GM21619 (cell line): ENCODE data around the gene TEX22.

Source experiments
- ATAC-seq: cut with Tn5 transposase; IDR thresholded peaks from one replicate; pipeline ENCODE4 v1.9.1; 2021; ENCODE audit not compliant: unreplicated experiment

The TEX22 gene

DNA sequence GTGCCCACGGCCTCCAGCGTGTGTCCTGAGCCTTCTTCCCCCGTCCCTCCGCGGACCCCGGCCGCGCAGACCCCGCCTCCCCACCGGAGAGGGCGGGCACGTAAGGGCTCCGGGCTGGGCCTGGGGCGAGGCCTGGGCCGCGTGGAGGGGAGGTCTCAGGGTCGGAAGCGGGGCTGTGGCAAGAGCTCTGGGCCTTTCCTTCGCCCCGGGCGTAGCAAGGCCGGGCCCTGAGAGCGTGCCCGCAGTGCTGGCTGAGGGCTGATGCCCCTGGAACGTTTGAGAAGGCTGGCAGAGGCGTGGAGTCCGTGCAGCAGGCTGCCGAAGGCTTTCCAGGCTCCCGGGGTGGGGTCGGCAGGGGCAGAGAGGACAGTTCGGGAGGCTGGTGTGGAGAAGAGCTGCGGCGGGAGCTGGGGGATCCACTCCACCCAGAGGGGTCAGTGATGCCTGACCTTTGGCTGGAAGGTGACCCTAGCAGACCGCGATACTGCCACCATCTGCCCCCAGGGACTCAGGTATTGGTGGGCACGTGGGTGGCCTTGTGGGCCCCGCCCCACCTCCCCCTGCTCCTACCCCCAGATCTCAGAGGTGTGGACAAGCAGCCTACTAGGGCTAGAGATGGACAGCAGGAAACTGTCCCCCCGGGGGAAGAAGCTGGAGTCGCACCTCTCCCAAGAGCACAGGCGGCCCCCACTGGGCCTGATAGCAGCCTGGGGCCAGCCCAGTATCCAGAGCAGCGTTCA, 558 bp downstream of the TEX22 start:
- ATAC-seq = peak; percentile 39

GRCh38 chr14:105399466-105399775, 1.1 kb downstream of the TEX22 start:
- ATAC-seq = no peak

DNA sequence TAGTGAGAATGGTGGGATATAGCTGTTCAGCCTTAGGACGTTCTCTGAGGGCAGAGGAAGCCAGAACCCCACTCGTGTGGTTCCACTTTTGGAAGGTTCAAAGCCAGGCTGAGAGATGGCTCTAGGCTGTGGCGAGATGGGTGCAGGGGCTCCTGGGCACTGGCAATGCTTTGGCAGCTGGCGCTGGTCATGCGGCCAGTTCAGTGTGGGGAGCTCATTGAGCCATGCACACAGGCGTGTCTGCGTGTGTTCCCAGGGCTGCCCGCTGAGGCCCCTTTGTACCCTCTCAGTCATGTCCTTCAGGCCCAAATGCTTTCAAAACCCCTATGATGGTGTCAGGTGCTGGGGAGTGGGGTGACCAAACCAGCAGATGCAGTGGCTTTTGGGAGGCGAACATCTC, 1.7 kb downstream of the TEX22 start:
- no peak for ATAC-seq

- ATAC-seq = no peak
These were observed 3.4 kb downstream of the TEX22 start for GRCh38 chr14:105401699-105402098.

DNA sequence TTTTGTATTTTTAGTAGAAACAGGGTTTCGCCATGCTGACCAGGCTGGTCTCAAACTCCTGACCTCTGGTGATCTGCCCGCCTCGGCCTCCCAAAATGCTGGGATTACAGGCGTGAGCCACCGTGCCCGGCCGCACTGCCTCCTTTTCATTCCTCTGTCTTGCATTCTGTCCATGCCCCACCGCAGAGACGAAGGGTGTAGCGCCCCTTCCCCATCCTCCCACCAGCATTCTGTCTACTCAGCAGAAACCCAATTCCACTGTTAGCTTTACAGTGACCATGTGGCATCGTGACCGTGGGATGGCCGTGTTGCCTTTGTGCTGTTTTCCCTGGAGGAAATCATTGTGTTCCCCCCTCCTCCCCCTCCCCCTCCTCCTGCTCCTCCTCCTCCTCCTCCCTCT, 10.3 kb downstream of the TEX22 start:
- ATAC-seq = no peak

DNA sequence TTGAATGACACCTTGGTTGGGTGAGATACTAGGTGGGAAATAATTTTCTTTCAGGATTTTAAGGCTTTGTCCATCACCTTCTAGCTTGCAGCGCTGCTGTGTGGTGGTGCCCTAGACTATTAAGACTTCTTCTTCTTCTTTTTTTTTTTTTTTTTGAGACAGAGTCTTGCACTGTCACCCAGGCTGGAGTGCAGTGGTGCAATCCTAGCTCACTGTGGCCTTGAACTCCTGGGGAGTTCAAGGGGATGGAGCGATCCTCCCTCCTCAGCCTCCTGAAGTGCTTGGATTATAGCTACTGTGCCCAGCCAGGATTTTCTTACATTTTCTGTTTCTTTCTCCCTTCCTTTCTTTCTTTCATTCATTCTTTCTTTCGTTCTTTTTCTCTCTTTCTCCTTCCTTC, 11.0 kb downstream of the TEX22 start:
- ATAC-seq = no peak

DNA sequence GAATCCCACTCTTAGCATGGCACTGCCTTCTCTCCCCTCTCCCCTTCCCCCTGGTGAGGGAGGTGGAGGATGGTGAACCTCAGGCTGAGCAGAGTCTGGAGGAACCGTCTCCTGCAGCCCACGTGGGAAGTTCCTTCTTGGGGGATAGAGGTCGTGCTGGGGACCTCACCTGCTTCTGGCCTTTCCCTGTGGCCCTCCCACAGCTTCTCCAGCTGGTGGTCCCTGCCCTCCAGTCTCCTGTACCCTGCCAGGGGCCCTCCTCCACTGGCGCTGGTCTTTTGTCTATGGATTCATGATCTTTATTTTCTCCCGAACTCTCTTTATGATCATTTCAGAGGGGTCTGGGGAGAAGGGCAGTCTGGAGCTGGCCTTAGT, 12.3 kb downstream of the TEX22 start:
- ATAC-seq = no peak

DNA sequence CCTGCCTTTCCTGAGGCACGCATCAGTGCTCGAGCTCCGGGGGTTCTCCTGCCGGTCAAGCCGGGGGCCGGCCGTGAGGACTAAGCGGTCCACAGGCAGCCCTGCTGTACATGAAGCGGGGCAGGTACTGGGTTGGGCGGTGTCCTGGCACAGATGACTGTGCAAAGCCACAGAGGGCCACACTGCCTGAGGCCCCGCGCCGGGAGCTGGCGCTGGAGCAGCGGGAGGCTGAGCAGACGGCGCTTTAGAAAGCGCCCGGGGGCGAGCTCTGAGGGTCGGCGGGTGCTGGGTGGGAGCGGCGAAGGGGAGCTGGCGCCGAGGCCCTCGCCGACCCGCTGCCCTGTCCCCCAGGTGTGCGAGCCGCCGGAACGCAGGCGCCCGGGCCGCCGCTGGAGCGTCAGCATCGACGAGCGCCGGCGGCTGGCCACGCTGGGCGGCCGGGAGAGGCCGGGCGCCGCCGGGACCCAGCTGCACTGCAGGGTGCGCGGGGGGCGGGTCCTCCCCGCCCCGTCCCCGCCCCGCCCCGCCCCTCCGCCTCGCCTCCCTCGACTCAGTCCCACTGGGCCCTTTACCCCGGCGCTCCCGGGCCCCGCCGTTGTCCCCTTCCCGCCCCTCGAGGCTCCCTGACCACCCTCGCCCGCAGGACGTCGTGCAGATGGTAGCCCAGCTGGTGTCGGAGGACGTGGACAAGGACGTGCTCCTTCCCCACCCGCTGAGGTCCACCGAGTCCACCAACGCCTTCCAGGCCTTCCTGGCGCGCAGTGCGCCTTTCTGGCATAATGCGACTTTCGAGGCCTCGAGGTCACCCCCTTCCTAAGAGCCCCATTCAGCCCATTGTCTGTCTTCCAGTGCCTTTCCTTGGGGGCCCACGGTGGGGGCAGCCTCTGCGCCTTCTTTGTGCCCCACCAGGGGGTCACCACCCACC, 12.9 kb downstream of the TEX22 start:
- ATAC-seq = no peak

DNA sequence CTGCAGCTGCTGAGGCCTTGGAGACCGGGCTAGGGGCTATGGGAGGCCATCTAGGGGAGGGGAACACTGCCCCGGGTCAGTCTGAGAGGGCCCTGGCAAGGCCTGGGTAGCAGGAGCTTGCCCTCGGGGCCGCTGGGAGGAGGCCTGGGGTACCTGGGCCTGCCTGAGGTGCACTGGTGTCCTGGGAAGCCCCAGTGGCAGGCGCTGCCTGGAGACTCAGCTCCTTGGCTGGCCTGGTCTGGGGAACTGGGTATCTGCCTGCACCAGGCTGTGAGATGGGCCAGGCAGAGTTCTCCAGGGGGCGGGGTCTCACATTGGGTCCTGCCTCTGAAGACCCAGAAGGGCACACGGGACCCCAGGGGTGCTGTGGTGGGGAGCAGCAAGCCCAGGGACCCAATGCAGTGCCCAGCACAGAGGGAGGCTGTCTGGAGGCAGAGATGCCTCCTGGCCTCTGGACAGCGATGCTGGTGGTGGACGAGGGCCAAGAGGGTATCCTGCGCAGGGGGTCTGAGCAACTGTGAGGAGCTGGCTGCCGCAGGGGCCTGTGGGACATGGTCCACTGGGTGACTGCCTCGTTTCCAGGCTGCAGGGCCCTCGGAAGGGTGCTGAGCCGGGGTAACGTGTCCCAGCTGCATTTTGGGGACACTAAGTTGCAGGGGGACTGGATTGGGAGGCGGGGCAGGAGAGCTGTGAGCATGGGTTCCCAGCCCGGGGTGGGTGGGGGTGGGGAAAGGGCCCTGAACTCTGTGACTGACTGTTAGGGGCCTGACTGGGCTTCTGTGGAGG, 13.8 kb downstream of the TEX22 start:
- no peak for ATAC-seq

GRCh38 chr14:105412771-105413543, 14.6 kb downstream of the TEX22 start:
- no peak for ATAC-seq

DNA sequence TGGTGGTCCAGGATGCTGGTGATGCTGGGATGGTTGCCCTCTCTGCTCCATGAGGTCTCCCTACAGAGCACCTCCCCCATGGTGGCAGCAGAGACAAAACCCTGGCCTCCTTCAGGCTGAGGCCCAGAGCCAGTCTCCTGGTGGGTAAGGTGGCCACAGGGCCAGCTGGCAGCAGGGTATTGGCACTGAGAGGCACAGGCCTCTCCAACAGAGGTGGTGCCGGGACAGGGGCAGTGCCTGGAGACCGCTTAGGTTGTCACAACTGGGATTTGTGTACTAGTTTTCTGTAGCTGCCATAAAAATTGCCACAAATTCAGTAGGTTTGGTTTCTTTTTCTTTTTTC, 15.2 kb downstream of the TEX22 start:
- ATAC-seq = no peak

DNA sequence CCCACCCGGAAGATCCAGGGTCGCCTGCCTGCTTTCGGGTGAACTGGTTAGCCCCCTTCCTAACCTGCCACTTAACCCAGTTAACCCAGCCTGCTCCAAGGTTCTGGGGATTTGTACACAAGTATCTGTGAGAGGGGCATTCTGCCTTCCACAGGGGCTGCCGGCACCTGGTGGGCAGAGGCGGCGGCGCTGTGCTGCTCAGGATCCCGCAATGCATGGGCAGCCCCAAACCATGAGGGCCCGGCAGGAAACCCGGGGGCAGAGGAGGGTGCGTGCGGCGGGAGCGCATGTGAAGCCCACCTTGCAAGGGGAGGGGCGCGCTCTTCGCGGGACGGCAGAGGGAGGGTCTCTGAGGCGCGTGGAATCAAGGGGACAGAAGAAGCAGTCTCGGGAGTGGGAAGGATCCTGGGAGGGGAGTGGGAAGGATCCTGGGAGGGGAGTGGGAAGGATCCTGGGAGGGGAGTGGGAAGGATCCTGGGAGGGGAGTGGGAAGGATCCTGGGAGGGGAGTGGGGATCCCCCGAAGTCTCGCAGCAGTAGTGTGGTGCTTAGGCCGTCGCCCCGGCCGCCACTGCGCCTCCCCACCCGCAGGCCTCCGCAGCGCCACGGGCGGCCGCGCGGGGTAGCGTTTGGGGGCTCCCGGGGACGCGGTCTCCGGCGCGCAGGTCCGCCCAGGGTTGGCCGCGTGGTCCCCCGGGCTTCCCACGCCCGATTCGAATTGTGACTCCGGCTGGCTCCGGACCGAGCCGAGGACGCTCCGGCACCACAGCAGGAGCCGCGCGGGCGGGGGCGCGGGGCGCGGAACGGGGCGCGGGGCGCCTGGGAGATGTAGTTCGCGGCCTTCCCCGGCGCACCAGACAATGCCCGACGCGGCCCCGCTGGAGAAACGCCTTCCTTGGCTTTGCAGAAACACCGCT, 16.4 kb downstream of the TEX22 start:
- peak; percentile 48 for ATAC-seq

DNA sequence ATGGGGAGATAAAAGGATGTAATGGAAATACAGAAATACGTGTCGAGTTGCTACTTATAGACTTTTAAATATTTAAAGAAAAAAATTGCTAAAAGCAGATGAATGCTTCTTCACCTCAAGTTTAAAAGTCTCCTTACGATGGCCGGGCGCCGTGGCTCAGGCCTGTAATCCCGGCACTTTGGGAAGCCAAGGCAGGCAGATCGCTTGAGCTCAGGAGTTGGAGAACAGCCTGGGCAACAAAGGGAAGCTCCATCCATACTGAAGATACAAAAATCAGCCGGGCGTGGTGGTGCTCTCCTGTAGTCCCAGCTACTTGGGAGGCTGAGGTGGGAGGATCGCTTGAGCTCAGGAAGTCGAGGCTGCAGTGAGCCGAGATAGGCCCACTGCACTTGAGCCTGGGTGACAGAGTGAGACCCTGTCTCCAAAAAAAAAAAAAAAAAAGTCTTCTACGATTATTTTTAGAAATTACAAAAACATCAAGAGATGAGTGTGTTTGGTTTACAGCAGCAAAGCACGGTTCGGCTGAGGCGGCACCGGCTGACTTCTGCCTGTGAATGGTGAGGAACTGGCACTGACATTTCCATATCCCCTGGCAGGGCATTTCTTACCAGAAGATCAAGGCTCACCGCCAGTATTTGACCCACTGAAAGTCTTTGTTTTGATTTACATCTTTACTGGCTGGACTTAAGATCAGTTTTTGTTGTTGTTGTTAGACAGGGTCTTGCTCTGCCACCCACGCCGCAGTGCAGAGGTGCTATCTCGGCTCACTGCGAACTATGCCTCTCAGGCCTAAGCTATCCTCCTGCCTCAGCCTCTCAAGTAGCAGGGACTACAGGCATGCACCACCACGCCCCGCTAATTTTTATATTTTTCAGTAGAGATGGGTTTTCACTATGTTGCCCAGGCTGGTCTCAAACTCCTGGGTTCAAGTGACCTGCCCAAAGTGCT, 17.4 kb downstream of the TEX22 start:
- no peak for ATAC-seq

DNA sequence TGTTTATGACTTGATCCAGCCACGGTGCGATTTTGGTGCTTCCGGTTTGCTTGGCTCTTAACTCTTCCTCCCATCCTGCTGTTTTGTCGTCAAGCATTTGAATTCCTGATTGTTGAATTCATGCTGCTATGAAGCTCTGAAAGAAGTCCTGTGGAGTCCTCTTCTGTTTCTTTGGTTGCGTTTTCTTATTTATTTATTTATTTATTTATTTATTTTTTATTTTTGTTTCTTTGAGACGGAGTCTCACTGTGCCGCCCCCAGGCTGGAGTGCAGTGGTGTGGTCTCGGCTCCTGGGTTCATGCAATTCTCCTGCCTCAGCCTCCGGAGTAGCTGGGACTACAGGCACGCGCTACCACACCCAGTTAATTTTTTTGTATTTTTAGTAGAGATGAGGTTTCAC, 18.3 kb downstream of the TEX22 start:
- no peak for ATAC-seq

GRCh38 chr14:105417690-105418121, 19.4 kb downstream of the TEX22 start:
- ATAC-seq = no peak

DNA sequence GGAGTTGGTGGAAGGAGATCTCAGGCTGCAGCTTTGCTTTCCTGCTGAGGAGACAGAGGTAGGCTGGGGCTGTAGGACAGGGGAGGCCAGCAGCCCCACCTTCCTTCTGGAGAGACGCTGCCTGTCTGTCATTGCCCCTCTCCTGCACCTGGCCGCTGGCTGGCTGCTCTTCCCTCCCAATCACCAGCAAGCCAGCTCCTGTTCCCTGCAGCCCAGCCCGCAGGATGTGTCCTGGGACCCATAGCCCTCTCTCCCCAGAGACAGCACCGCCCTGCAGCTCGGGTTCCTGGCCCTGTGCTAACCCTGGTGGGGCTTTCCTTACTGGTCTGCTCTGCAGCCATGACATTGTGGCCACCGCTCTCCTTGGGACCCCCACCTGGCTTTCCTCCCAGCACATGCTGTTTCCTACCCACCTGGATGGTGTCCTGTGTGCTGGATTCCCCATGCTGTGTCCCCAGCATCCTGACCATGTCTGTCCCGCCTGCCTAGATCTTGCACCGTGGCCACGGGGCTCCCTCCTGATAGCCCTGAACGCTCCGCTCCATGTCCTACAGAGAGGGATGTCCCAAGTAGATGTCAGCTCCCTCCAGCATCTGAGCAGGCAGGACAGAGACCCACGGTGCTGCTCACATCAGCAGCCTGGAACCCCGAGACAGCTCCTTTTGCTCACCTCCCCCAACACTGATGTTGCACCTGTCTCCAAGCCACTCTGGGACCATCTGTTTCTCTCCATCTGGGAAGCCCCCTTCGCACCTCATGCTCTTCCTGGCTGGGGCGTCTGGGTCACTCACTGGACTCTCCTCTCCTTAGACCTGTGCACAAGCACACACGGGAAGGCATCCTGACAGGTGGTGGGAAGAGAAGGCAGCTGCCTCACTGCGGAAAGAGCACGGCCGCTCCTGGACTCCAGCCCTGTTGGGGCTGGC, 20.2 kb downstream of the TEX22 start:
- ATAC-seq = no peak

DNA sequence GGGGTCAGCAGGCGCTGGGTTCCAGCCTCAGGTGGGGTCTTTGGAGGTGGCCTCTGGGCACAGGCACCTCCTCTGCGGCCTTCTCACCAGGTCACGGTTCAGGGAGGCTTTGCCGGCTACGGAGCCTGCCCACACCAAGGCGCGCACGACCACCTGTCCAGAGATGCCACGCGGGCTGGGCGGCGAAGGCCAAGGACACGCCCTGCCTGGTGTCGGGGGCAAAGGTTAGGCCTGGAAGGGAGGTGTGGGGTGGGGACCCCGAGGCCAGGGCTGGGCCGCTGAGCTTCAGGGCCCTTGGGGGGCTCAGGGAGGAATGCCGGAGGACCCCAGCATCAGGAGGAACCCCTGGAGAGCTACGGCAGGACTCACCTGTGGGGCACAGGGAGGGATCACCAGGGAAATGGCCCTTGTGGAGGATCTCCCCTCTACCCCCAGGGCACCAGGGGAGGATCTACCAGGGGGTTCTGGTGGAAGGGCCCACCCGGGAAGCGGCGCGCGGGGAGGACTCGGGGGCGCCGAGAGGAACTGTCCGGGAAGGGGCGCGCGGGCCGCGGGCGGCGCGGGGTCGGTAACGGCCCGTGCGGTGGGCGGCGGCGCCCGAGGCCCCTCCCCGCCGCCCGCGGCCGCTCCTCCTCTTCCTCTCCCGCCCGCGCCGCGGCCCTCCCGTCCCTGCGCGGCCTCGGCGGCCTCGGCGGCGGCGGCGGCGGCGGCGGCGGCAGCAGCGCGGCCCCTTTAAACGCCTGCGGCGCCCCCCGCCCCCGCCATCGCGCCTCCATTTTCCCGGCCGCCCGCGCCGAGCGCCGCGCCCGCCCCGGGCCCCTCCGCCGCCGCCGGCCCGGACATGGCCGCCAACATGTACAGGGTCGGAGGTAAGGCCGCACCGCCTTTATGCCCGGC, 21.1 kb downstream of the TEX22 start, which contains the start of gene MTA1:
Gene MTA1 (plus strand): TSS at position 633 of the 897 bp plus-strand sequence. CDS start 209 bp downstream, at position 842.
- ATAC-seq = peak; percentile 63
